HFFc6 (cell line): ENCODE results near the gene ARHGAP24. TPM values are rescaled to one million over a fixed set of nuclear protein-coding genes. Genes with fewer than 3 reads are reported as not detected.

Experiments used
- DNase-seq: peaks from one replicate; pipeline ENCODE4 v3.0.0-alpha.2; 2018
- H3K27ac Mint-ChIP-seq: 2 replicates; pipeline ENCODE4 v1.8.0; 2020; ENCODE audit warnings: mild to moderate bottlenecking, mixed read lengths
- H3K27me3 Mint-ChIP-seq: 2 replicates; pipeline ENCODE4 v1.8.0; 2021; ENCODE audit warnings: mild to moderate bottlenecking, moderate library complexity, mixed read lengths; ENCODE audit not compliant: insufficient read depth
- H3K36me3 Mint-ChIP-seq: 2 replicates; pipeline ENCODE4 v1.8.0; 2021; ENCODE audit warnings: low read depth, mixed read lengths
- H3K4me1 Mint-ChIP-seq: 2 replicates; pipeline ENCODE4 v1.8.0; 2020; ENCODE audit warnings: low read depth, mixed read lengths
- H3K4me3 Mint-ChIP-seq: 2 replicates; pipeline ENCODE4 v1.8.0; 2020; ENCODE audit warnings: mild to moderate bottlenecking, moderate library complexity, mixed read lengths
- H3K9me3 Mint-ChIP-seq: 2 replicates; pipeline ENCODE4 v1.8.0; 2020; ENCODE audit warnings: mild to moderate bottlenecking, mixed read lengths
- total RNA-seq, 6 experiments: library from RNA; stranded (reverse); fragmentation: NEBNext Ultra II Directional; extraction: Animal tissue kit (Norgen Biotek cat#: 25700); gene quantifications; 2 replicates in 1 of 6; 3 replicates in 5 of 6; pipeline ENCODE4 v1.2.3, GENCODE V29; 2021
- TF ChIP-seq, protein P1 (sequence below): fragments of 200-600 bp; sonication (generic); IDR thresholded peaks from 2 replicates; pipeline ENCODE4 v1.5.0; 2021; ENCODE audit warnings: antibody characterized with exemption, mild to moderate bottlenecking

Gene ARHGAP24
- total RNA-seq, 6 experiments from 2014 or later, result 13.6 to 28.3 (median 15.2) TPM

DNA sequence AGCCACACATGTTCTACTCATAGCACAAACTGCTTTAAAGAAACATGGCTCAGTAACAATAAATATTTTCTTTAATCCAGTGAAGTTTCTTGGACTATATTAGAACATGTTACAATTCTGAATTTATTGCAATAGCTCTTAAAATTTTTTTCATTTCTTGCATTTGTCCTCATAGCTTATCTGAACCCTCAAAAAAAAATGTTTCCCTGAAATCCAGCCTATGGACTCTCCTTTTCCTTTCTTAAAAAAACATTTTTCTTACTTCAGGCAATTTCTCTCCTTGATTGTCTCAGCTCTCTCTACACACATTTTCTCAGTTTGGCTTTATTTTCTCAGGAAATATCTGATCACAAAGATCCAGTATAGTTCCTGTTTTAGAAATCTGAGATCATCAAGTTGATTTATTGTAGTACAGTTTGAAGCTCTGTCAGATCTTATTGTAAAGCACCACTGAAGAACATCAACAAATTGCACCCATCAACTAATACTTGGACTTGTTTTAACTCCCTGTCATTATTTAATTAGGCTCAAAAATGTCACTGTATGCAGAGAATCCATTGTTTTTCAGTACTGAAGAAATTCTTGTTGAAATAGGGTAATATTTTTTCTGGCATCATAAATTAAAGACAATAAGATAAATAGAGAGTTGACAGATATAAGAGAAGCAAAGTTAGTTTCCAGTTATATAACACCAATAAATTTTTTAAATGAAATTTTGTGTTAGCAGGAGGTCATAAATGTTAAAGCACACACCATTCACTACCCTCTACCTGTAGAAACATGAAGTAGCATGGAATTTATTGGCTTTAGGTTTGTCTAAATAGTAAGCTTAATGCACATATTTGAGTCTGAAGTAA is 317.7 kb downstream of the ARHGAP24 start:
- H3K36me3 Mint-ChIP-seq, result peaks cover 18% of the 10 kb centered on the region
- H3K27me3 Mint-ChIP-seq, result no peaks in the 10 kb centered on the region
- no peaks in the 10 kb centered on the region for H3K9me3 Mint-ChIP-seq
- H3K4me3 Mint-ChIP-seq, result peak overlapping the region; percentile 3; the same call in 1 of the 2 replicates
- peaks cover 97% of the 10 kb centered on the region for H3K4me1 Mint-ChIP-seq
- TF ChIP-seq, protein P1, sequence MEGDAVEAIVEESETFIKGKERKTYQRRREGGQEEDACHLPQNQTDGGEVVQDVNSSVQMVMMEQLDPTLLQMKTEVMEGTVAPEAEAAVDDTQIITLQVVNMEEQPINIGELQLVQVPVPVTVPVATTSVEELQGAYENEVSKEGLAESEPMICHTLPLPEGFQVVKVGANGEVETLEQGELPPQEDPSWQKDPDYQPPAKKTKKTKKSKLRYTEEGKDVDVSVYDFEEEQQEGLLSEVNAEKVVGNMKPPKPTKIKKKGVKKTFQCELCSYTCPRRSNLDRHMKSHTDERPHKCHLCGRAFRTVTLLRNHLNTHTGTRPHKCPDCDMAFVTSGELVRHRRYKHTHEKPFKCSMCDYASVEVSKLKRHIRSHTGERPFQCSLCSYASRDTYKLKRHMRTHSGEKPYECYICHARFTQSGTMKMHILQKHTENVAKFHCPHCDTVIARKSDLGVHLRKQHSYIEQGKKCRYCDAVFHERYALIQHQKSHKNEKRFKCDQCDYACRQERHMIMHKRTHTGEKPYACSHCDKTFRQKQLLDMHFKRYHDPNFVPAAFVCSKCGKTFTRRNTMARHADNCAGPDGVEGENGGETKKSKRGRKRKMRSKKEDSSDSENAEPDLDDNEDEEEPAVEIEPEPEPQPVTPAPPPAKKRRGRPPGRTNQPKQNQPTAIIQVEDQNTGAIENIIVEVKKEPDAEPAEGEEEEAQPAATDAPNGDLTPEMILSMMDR, result no peak
- peak overlapping the region; percentile 38 for H3K27ac Mint-ChIP-seq
- DNase-seq, result no peak

DNA sequence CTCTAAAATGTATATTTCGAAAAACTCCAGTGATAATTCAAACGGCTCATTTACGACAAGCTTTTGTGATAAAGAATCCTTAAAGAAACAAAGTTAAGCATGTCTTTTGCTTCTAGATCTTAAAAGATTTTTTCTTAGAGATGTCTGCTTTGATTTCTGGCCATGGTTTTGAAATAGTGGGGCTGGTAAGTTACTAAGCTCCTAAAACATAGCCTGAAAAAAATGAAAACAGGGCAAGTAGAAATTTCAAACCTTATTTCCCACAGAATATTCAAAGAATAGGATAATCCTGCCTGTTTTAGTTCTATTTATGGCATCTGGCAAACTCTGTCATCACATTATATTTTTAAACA is 318.3 kb downstream of the ARHGAP24 start:
- H3K4me1 Mint-ChIP-seq, result peaks cover 97% of the 10 kb centered on the region
- peaks cover 19% of the 10 kb centered on the region for H3K36me3 Mint-ChIP-seq
- H3K27ac Mint-ChIP-seq, result peak overlapping the region; percentile 39
- no peak for DNase-seq
- H3K9me3 Mint-ChIP-seq, result no peaks in the 10 kb centered on the region
- H3K4me3 Mint-ChIP-seq, result no peak overlapping the region
- H3K27me3 Mint-ChIP-seq, result no peaks in the 10 kb centered on the region
- TF ChIP-seq, protein P1, result no peak

DNA sequence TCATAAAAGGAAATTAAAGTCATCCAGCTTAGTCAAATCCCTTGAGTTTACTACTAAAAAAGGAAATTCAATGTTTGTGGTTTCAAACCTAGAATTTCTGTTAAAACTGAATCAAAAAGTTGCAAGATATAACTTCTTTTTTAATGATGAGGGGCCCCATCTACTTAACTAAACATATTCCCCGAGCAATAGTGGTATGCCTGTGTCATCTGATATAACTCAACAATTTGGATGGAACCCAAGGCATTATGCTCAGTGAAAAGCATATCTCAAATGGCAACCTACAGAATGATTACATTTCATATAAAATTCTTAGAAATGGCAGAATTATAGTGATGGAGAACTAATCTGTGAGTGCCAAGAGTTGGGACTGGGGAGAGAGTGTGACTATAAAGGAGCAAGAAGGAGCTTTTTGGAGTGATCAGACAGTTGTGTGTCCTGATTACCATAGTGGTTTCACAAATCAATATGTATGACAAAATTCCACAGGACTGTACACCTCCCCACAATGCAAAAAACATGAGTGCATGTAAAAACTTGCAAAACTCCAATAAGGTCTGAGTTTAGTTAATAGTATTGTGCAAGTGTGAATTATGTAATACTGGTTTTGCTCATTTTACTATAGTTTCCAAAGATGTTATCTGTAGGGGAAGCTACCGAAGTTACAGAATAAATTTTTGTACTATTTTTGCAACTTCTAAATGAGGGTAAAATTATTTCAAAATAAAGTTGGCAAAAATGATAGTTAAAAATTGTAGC is 323.2 kb downstream of the ARHGAP24 start:
- H3K36me3 Mint-ChIP-seq, result peaks cover 11% of the 10 kb centered on the region
- no peak overlapping the region for H3K27ac Mint-ChIP-seq
- no peaks in the 10 kb centered on the region for H3K27me3 Mint-ChIP-seq
- no peaks in the 10 kb centered on the region for H3K9me3 Mint-ChIP-seq
- H3K4me1 Mint-ChIP-seq, result peaks cover 63% of the 10 kb centered on the region
- no peak overlapping the region for H3K4me3 Mint-ChIP-seq
- TF ChIP-seq, protein P1, result no peak
- DNase-seq, result no peak

DNA sequence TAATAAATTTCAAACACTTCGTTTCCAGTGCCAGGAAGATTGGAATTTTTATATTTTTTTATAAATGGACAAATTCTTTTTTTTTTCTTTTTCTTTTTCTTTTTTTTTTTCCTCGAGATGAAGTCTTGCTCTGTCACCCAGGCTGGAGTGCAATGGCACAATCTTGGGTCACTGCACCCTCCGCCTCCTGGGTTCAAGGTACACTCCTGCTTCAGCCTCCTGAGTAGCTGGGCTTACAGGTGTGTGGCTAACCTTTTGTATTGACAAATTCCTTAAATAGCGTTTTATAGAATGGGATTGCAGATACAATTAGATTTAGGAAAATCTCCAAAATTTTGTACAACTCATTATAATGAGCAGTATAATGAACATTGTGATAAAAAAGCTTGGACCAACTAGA is 328.9 kb downstream of the ARHGAP24 start:
- H3K27me3 Mint-ChIP-seq, result no peaks in the 10 kb centered on the region
- no peaks in the 10 kb centered on the region for H3K9me3 Mint-ChIP-seq
- no peak for DNase-seq
- no peak overlapping the region for H3K27ac Mint-ChIP-seq
- TF ChIP-seq, protein P1, result no peak
- peaks cover 31% of the 10 kb centered on the region for H3K4me1 Mint-ChIP-seq
- H3K4me3 Mint-ChIP-seq, result no peak overlapping the region
- H3K36me3 Mint-ChIP-seq, result peaks cover 5% of the 10 kb centered on the region; the same call in 1 of the 2 replicates

DNA sequence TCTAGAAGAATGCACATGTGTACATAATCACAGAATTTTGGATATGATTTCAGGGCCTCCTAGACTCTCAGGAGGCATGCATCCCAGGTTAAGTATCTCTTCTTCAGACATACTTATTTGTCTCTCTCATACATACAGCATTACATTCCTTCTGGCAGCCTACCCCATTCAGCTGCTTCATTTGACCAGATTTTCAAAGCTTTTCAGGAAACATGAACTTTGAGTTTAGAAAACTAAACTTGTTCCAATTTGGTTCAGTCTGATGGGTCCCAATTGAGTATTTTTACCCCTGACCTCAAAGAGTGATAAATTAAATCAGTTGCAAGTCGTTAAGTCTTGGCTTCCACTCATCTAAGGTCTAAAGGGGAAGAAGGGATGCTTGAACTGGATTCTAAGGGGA is 330.9 kb downstream of the ARHGAP24 start:
- DNase-seq, result no peak
- no peak overlapping the region for H3K27ac Mint-ChIP-seq
- peaks cover 21% of the 10 kb centered on the region for H3K4me1 Mint-ChIP-seq
- no peaks in the 10 kb centered on the region for H3K27me3 Mint-ChIP-seq
- no peak overlapping the region for H3K4me3 Mint-ChIP-seq
- TF ChIP-seq, protein P1, result no peak
- no peaks in the 10 kb centered on the region for H3K9me3 Mint-ChIP-seq
- no peaks in the 10 kb centered on the region for H3K36me3 Mint-ChIP-seq
